ENCODE measurements around the gene MGME1.

The MGME1 gene

GRCh38 chr20:17992847-17993513 lies 24.2 kb downstream of the MGME1 start:
- no peak for DNase-seq (ENCODE audit: low read depth in 2 of 2)

GRCh38 chr20:17993546-17993945 lies 24.7 kb downstream of the MGME1 start:
- DNase-seq (ENCODE audit: low read depth in 2 of 2) = no peak

GRCh38 chr20:17995967-17996819 lies 27.4 kb downstream of the MGME1 start:
- DNase-seq (ENCODE audit: low read depth in 2 of 2) = peak in 1 of 2 donors; percentile 12

- DNase-seq (ENCODE audit: low read depth in 2 of 2) = no peak
These were observed 29.6 kb downstream of the MGME1 start for GRCh38 chr20:17998446-17998845.

- DNase-seq (ENCODE audit: low read depth in 2 of 2) = no peak
These were observed 30.7 kb downstream of the MGME1 start for GRCh38 chr20:17999566-17999965.

GRCh38 chr20:18001131-18001921 lies 32.5 kb downstream of the MGME1 start:
- no peak for DNase-seq (ENCODE audit: low read depth in 2 of 2)

- no peak for DNase-seq (ENCODE audit: low read depth in 2 of 2)
These were observed 35.1 kb downstream of the MGME1 start for GRCh38 chr20:18003897-18004296.

- no peak for DNase-seq (ENCODE audit: low read depth in 2 of 2)
These were observed 35.7 kb downstream of the MGME1 start for GRCh38 chr20:18004384-18005031.

GRCh38 chr20:18005170-18005989 lies 36.6 kb downstream of the MGME1 start:
- DNase-seq (ENCODE audit: low read depth in 2 of 2) = no peak

GRCh38 chr20:18005990-18006364 lies 37.2 kb downstream of the MGME1 start:
- DNase-seq (ENCODE audit: low read depth in 2 of 2) = no peak

- no peak for DNase-seq (ENCODE audit: low read depth in 2 of 2)
These were observed 37.9 kb downstream of the MGME1 start for GRCh38 chr20:18006684-18007083.

GRCh38 chr20:18007534-18008292 lies 38.9 kb downstream of the MGME1 start:
- DNase-seq (ENCODE audit: low read depth in 2 of 2) = no peak

GRCh38 chr20:18009116-18009515 lies 40.3 kb downstream of the MGME1 start:
- no peak for DNase-seq (ENCODE audit: low read depth in 2 of 2)

GRCh38 chr20:18011482-18011881 lies 42.7 kb downstream of the MGME1 start:
- DNase-seq (ENCODE audit: low read depth in 2 of 2) = no peak

- no peak for DNase-seq (ENCODE audit: low read depth in 2 of 2)
These were observed 43.3 kb downstream of the MGME1 start for GRCh38 chr20:18011951-18012645.

GRCh38 chr20:18012901-18013300 lies 44.1 kb downstream of the MGME1 start:
- no peak for DNase-seq (ENCODE audit: low read depth in 2 of 2)

GRCh38 chr20:18014411-18014810 lies 45.6 kb downstream of the MGME1 start:
- DNase-seq (ENCODE audit: low read depth in 2 of 2) = no peak

GRCh38 chr20:18016772-18017171 lies 48.0 kb downstream of the MGME1 start:
- DNase-seq (ENCODE audit: low read depth in 2 of 2) = no peak

GRCh38 chr20:18018100-18018499 lies 49.3 kb downstream of the MGME1 start:
- no peak for DNase-seq (ENCODE audit: low read depth in 2 of 2)

- DNase-seq (ENCODE audit: low read depth in 2 of 2) = no peak
These were observed 50.2 kb downstream of the MGME1 start for GRCh38 chr20:18019068-18019467.
